22Rv1 (cell line): ENCODE results near the gene R3HDML.

ENCODE experiments used
- H3K27ac ChIP-seq: fragments of 450-650 bp; 2 replicates; pipeline ENCODE4 v1.5.1; 2017
- CTCF ChIP-seq: fragments of 450-650 bp; IDR thresholded peaks from 2 replicates; pipeline ENCODE4 v1.5.1; 2017; ENCODE audit warnings: mild to moderate bottlenecking
- ZFX ChIP-seq: fragments of 450-650 bp; IDR thresholded peaks from 2 replicates; pipeline ENCODE4 v1.6.1; 2017; ENCODE audit warnings: antibody characterized with exemption, borderline replicate concordance

R3HDML gene

GRCh38 chr20:44362466-44362940 is 25.7 kb downstream of the R3HDML start:
- no peak overlapping the region for H3K27ac ChIP-seq
- TF ChIP-seq CTCF (no peak), ZFX (no peak)

GRCh38 chr20:44364068-44364467 is 27.2 kb downstream of the R3HDML start:
- H3K27ac ChIP-seq = no peak overlapping the region
- no peak for TF ChIP-seq CTCF
- no peak for TF ChIP-seq ZFX

- H3K27ac ChIP-seq = no peak overlapping the region
- TF ChIP-seq CTCF = no peak
- TF ChIP-seq ZFX = no peak
These were observed 27.9 kb downstream of the R3HDML start for GRCh38 chr20:44364780-44365179.

GRCh38 chr20:44367746-44368145 is 30.9 kb downstream of the R3HDML start:
- no peak for TF ChIP-seq ZFX
- no peak for TF ChIP-seq CTCF
- no peak overlapping the region for H3K27ac ChIP-seq

GRCh38 chr20:44370639-44371218 is 33.9 kb downstream of the R3HDML start:
- no peak overlapping the region for H3K27ac ChIP-seq
- TF ChIP-seq ZFX = no peak

GRCh38 chr20:44382641-44383040 is 45.8 kb downstream of the R3HDML start:
- TF ChIP-seq ZFX = no peak
- TF ChIP-seq CTCF = no peak

GRCh38 chr20:44384423-44385027 is 47.7 kb downstream of the R3HDML start:
- H3K27ac ChIP-seq = no peak overlapping the region
- peak; percentile 97 for TF ChIP-seq CTCF
- no peak for TF ChIP-seq ZFX

More at GRCh38 chr20:44382641-44383040, 45.8 kb downstream of the R3HDML start:
- H3K27ac ChIP-seq = no peak overlapping the region
